PC-3 (cell line): ENCODE data around the gene ADGRE1. TPM values are rescaled to one million over a fixed set of nuclear protein-coding genes. Genes with fewer than 3 reads are reported as not detected.

Experiments used
- ATAC-seq: fragments of 200-7000 bp; cut with Tn5 transposase; 2 replicates; pipeline ENCODE4 v1.9.1; 2020; ENCODE audit warnings: mild to moderate bottlenecking, moderate library complexity
- BruUV-seq: library from RNA; stranded (reverse); fragments of 400-500 nt; replicated peaks from 2 replicates; lab custom pipeline; 2021; lab: Mats Ljungman, UMichigan
- CTCF ChIA-PET: fragments of 300-600 bp; sonication (Branson Sonifier 250); formaldehyde crosslinking; loops from one replicate; lab custom pipeline; 2022; ENCODE audit warnings: antibody characterized with exemption; lab: Charles Lee
- POLR2A ChIA-PET: fragments of 300-600 bp; sonication (Branson Sonifier 250); formaldehyde crosslinking; loops from one replicate; lab custom pipeline; 2022; ENCODE audit warnings: antibody characterized with exemption; ENCODE audit not compliant: unreplicated experiment; lab: Charles Lee
- DNase-seq: peaks from one replicate; pipeline ENCODE4 v3.0.0-alpha.2; 2015
- H2AFZ ChIP-seq: fragments of 300-600 bp; sonication (generic); 2 replicates; pipeline ENCODE4 v1.6.0; 2016; ENCODE audit warnings: antibody characterized with exemption, low read length
- H3F3A ChIP-seq: fragments of 300-600 bp; sonication (generic); one replicate; pipeline ENCODE4 v1.6.0; 2017; ENCODE audit warnings: antibody characterized with exemption, low read length, control low read depth, mild to moderate bottlenecking; ENCODE audit not compliant: unreplicated experiment
- H3K27ac ChIP-seq: fragments of 300-600 bp; sonication (generic); 2 replicates; pipeline ENCODE4 v1.5.1; 2016; ENCODE audit warnings: mild to moderate bottlenecking, low read length
- H3K27me3 ChIP-seq: fragments of 300-600 bp; sonication (generic); 2 replicates; pipeline ENCODE4 v1.6.1; 2016; ENCODE audit warnings: low read length, mixed read lengths
- H3K36me3 ChIP-seq: fragments of 300-600 bp; sonication (generic); 2 replicates; pipeline ENCODE4 v1.6.1; 2016; ENCODE audit warnings: low read depth, mixed run types, low read length, mixed read lengths
- H3K4me1 ChIP-seq: fragments of 300-600 bp; sonication (generic); 2 replicates; pipeline ENCODE4 v1.5.1; 2016; ENCODE audit warnings: low read length; ENCODE audit not compliant: insufficient read depth
- H3K4me2 ChIP-seq: fragments of 300-600 bp; sonication (generic); 2 replicates; pipeline ENCODE4 v1.6.0; 2016; ENCODE audit warnings: low read length
- H3K4me3 ChIP-seq: fragments of 300-600 bp; sonication (generic); 2 replicates; pipeline ENCODE4 v1.5.1; 2016; ENCODE audit warnings: mild to moderate bottlenecking, low read length, mixed read lengths
- H3K79me2 ChIP-seq: fragments of 300-600 bp; sonication (generic); 2 replicates; pipeline ENCODE4 v1.6.1; 2017; ENCODE audit warnings: low read length, mixed read lengths
- H3K9ac ChIP-seq: fragments of 300-600 bp; sonication (generic); 2 replicates; pipeline ENCODE4 v1.6.0; 2016; ENCODE audit warnings: mild to moderate bottlenecking, low read length
- H3K9me2 ChIP-seq: fragments of 300-600 bp; sonication (generic); replicated peaks from 2 replicates; pipeline ENCODE4 v1.6.1; 2016; ENCODE audit warnings: mixed run types, low read length, mixed read lengths
- H3K9me3 ChIP-seq: fragments of 300-600 bp; sonication (generic); 2 replicates; pipeline ENCODE4 v1.6.1; 2016; ENCODE audit warnings: low read length, mixed read lengths
- H4K20me1 ChIP-seq: fragments of 300-600 bp; sonication (generic); 2 replicates; pipeline ENCODE4 v1.6.1; 2016; ENCODE audit warnings: low read length, mixed read lengths
- EZH2 ChIP-seq: fragments of 300-600 bp; sonication (generic); IDR thresholded peaks from one replicate; pipeline ENCODE4 v1.6.1; 2017; ENCODE audit warnings: antibody characterized with exemption, mild to moderate bottlenecking, low read length; ENCODE audit not compliant: unreplicated experiment
- EZH2phosphoT487 ChIP-seq: fragments of 300-600 bp; sonication (generic); IDR thresholded peaks from 2 replicates; pipeline ENCODE4 v1.6.1; 2018; ENCODE audit warnings: mild to moderate bottlenecking, antibody characterized with exemption, low read length, borderline replicate concordance
- intact Hi-C: fragments of 100-400 bp; cut with micrococcal nuclease; formaldehyde crosslinking; loops from 2 replicates; pipeline ENCODE4 v1.9.0; 2023
- total RNA-seq: library from RNA; depleted of rRNA; stranded (reverse); fragments of >200 nt; gene quantifications from 2 replicates; pipeline ENCODE4 v1.2.3, GENCODE V29; 2014
- TF ChIP-seq, protein P1 (sequence below): fragments of 300-600 bp; sonication (generic); conservative IDR thresholded peaks from 2 replicates; pipeline ENCODE4 v1.5.1; 2017; ENCODE audit warnings: antibody characterized with exemption, low read depth, mild to moderate bottlenecking, low read length

ADGRE1 gene
- total RNA-seq, 1 experiment from 2014 or later: not detected

DNA sequence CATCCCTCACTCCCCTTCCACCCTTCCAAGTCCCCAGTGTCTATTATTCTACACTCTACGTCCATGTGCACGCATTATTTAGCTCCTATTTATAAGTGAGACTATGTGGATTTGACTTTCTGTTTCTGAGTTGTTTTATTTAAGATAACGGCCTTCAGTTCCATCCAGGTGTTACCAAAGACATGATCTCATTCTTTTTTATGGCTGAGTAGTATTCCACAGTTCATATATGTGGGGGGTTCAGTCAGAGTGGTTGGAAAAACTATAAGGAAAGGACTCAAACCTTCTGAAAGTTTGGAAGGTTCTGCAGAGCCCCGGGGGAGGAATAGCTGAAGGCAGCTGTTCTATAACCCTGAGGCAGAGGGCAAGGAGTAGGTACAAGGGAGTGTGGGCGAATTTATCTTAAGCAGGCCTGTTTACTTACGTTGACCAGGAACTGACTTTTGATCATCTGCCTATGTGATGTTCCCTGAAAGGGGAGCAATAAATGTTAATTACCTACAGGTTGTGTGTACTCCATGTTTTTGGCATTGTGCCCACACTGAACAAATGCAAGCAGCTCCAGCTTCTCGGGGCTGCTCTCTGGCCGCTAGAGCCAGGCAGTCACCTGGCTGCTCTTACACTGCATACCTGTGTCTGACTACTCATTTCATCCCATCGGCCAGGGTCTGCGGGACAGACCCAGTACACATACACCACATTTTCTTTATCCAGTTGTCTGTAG is 13.5 kb upstream of the ADGRE1 start:
- no peak for DNase-seq
- Histone ChIP-seq H3K9me2 (no peaks in the 10 kb centered on the region), H4K20me1 (no peaks in the 10 kb centered on the region), H2AFZ (no peak overlapping the region), H3K27ac (no peak overlapping the region), H3K9me3 (no peaks in the 10 kb centered on the region), H3K4me1 (no peaks in the 10 kb centered on the region), H3K27me3 (peaks cover 29% of the 10 kb centered on the region), H3K9ac (no peak overlapping the region), H3K79me2 (no peaks in the 10 kb centered on the region), H3K4me3 (no peak overlapping the region), H3F3A (no peaks in the 10 kb centered on the region), H3K4me2 (no peak overlapping the region), H3K36me3 (no peaks in the 10 kb centered on the region)
- POLR2A ChIA-PET: no interaction called here
- no TSS peak for BruUV-seq
- no peak for ATAC-seq
- CTCF ChIA-PET: no interaction called here
- TF ChIP-seq, protein P1, sequence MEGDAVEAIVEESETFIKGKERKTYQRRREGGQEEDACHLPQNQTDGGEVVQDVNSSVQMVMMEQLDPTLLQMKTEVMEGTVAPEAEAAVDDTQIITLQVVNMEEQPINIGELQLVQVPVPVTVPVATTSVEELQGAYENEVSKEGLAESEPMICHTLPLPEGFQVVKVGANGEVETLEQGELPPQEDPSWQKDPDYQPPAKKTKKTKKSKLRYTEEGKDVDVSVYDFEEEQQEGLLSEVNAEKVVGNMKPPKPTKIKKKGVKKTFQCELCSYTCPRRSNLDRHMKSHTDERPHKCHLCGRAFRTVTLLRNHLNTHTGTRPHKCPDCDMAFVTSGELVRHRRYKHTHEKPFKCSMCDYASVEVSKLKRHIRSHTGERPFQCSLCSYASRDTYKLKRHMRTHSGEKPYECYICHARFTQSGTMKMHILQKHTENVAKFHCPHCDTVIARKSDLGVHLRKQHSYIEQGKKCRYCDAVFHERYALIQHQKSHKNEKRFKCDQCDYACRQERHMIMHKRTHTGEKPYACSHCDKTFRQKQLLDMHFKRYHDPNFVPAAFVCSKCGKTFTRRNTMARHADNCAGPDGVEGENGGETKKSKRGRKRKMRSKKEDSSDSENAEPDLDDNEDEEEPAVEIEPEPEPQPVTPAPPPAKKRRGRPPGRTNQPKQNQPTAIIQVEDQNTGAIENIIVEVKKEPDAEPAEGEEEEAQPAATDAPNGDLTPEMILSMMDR: no peak
- TF ChIP-seq EZH2: no peak
- TF ChIP-seq EZH2phosphoT487: no peak
- intact Hi-C loops: no loop called here

DNA sequence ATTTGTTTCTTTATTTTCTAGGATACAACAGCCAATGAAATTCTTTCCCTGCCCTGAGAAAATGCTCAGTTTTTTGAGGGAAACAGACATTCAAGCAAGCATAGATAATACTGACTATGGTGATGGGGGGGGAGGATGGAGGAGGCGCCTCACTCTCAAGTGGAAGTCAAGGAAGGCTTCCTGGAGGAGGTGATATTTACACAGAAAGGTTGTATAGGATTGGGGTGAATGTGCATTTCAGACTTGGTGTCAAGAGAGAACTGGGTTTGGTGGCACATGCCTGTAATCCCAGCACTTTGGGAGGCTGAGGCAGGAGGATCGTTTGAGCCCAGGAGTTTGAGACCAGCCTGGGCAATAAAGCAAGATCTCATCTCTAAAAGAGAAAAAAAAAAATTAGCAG is 12.2 kb upstream of the ADGRE1 start:
- Histone ChIP-seq H3K4me3 (no peak overlapping the region), H3K4me1 (no peaks in the 10 kb centered on the region), H3K4me2 (no peak overlapping the region), H3K36me3 (no peaks in the 10 kb centered on the region), H3K9me3 (no peaks in the 10 kb centered on the region), H3K9ac (no peak overlapping the region), H3K9me2 (no peaks in the 10 kb centered on the region), H3K27ac (no peak overlapping the region), H3F3A (no peaks in the 10 kb centered on the region), H3K27me3 (peaks cover 42% of the 10 kb centered on the region), H3K79me2 (no peaks in the 10 kb centered on the region), H2AFZ (no peak overlapping the region), H4K20me1 (no peaks in the 10 kb centered on the region)
- intact Hi-C loops: no loop called here
- ATAC-seq (no peak), DNase-seq (no peak)
- no peak for TF ChIP-seq EZH2
- no peak for TF ChIP-seq EZH2phosphoT487
- TF ChIP-seq, protein P1: no peak
- CTCF ChIA-PET: no interaction called here
- POLR2A ChIA-PET: no interaction called here
- no TSS peak for BruUV-seq

DNA sequence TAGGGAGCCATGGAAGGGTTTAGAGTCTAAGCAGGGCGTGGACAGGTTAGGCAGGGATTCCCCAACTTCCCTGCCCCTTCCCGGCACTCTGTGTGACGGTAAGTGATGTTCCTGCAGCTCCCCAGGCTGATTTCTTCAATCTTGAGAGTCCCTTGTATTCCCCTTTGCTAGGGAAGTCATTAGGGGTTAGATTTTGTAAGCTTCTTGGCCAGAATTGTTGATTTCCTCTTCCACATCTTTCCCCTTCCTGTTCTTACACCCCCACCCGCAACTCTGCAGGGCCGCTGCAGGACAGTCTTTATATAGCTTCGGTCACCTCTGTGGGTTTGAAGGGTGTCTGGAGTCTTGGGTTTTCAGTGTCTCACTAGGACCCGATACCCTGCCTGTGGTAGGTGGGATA is 10.6 kb upstream of the ADGRE1 start:
- no peak overlapping the region for H3K4me3 ChIP-seq
- no peak overlapping the region for H3K27ac ChIP-seq
- no peaks in the 10 kb centered on the region for H4K20me1 ChIP-seq
- no peak overlapping the region for H3K9ac ChIP-seq
- ChIA-PET CTCF (no interaction called here), POLR2A (no interaction called here)
- BruUV-seq: no TSS peak
- peaks cover 54% of the 10 kb centered on the region for H3K27me3 ChIP-seq
- H3K4me1 ChIP-seq: no peaks in the 10 kb centered on the region
- ATAC-seq (no peak), DNase-seq (no peak)
- TF ChIP-seq EZH2 (no peak), EZH2phosphoT487 (no peak)
- TF ChIP-seq, protein P1: no peak
- H3K79me2 ChIP-seq: no peaks in the 10 kb centered on the region
- no peaks in the 10 kb centered on the region for H3K36me3 ChIP-seq
- H3K9me3 ChIP-seq: no peaks in the 10 kb centered on the region
- H3F3A ChIP-seq: no peaks in the 10 kb centered on the region
- H3K4me2 ChIP-seq: no peak overlapping the region
- intact Hi-C loops: no loop called here
- no peak overlapping the region for H2AFZ ChIP-seq
- H3K9me2 ChIP-seq: no peaks in the 10 kb centered on the region
